Panc1 (cell line): ENCODE measurements around the gene CFAP58. TPM values are rescaled to one million over a fixed set of nuclear protein-coding genes. Genes with fewer than 3 reads are reported as not detected.

Experiments used
- ATAC-seq: fragments of 200-7000 bp; cut with Tn5 transposase; 2 replicates; pipeline ENCODE4 v1.9.1; 2020; ENCODE audit warnings: mild to moderate bottlenecking, moderate library complexity
- BruUV-seq: library from RNA; stranded (reverse); fragments of 400-500 nt; replicated peaks from 2 replicates; lab custom pipeline; 2021; lab: Mats Ljungman, UMichigan
- CTCF ChIA-PET: fragments of 300-600 bp; sonication (Branson Sonifier 250); formaldehyde crosslinking; loops from one replicate; lab custom pipeline; 2022; ENCODE audit warnings: antibody characterized with exemption; lab: Charles Lee
- POLR2A ChIA-PET: fragments of 300-600 bp; sonication (Branson Sonifier 250); formaldehyde crosslinking; loops from one replicate; lab custom pipeline; 2022; ENCODE audit warnings: antibody characterized with exemption; lab: Charles Lee
- DNase-seq: peaks from one replicate; pipeline ENCODE4 v3.0.0-alpha.2; 2010; ENCODE audit warnings: low read depth, low spot score
- H3K27ac ChIP-seq: 2 replicates; pipeline ENCODE4 v1.5.1; 2011; ENCODE audit warnings: mild to moderate bottlenecking, low read length, inconsistent platforms
- H3K27me3 ChIP-seq: fragments of 200-500 bp; sonication (Bioruptor generic); 2 replicates; pipeline ENCODE4 v1.6.0; 2014; ENCODE audit warnings: low read length, inconsistent platforms; ENCODE audit not compliant: control insufficient read depth, insufficient read depth
- H3K36me3 ChIP-seq: fragments of 200-500 bp; sonication (Bioruptor generic); 2 replicates; pipeline ENCODE4 v1.5.1; 2014; ENCODE audit warnings: inconsistent platforms, mild to moderate bottlenecking, low read length, moderate library complexity; ENCODE audit not compliant: control insufficient read depth, insufficient read depth
- H3K4me1 ChIP-seq: 2 replicates; pipeline ENCODE4 v1.5.1; 2011; ENCODE audit warnings: inconsistent platforms, mild to moderate bottlenecking, low read length, moderate library complexity; ENCODE audit not compliant: control insufficient read depth, insufficient read depth
- H3K4me3 ChIP-seq, 2 experiments: 2 replicates each; pipeline ENCODE4 v1.5.1; 2011 to 2012; ENCODE audit warnings: low read depth in 2 of 2, low read length in 2 of 2, mild to moderate bottlenecking in 2 of 2, inconsistent platforms in 1 of 2, moderate library complexity in 1 of 2
- H3K9me3 ChIP-seq: fragments of 200-500 bp; sonication (Bioruptor generic); 2 replicates; pipeline ENCODE4 v1.5.1; 2014; ENCODE audit warnings: low read depth, mild to moderate bottlenecking, inconsistent platforms, low read length, moderate library complexity; ENCODE audit not compliant: control insufficient read depth, insufficient read depth
- CTCF ChIP-seq: fragments of 450-650 bp; IDR thresholded peaks from 2 replicates; pipeline ENCODE4 v1.5.1; 2017; ENCODE audit warnings: mild to moderate bottlenecking
- POLR2AphosphoS5 ChIP-seq: IDR thresholded peaks from 2 replicates; pipeline ENCODE4 v1.6.1; 2012; ENCODE audit warnings: mild to moderate bottlenecking, low read depth, low read length, moderate library complexity
- SIN3A ChIP-seq: IDR thresholded peaks from 2 replicates; pipeline ENCODE4 v1.6.1; 2012; ENCODE audit warnings: low read depth, mild to moderate bottlenecking, low read length, moderate library complexity, borderline replicate concordance; ENCODE audit not compliant: insufficient read depth
- TCF7L2 ChIP-seq: IDR thresholded peaks from 2 replicates; pipeline ENCODE4 v1.6.1; 2011; ENCODE audit warnings: mild to moderate bottlenecking, low read depth, low read length, inconsistent platforms
- in situ Hi-C: cut with HindIII; loops from 2 replicates; pipeline ENCODE4 v1.10.0; 2016; ENCODE audit warnings: low sequenced_read_pairs, low pct_unique_long_range_greater_than_20kb
- intact Hi-C: fragments of 100-400 bp; cut with micrococcal nuclease; formaldehyde crosslinking; loops from one replicate; pipeline ENCODE4 v1.10.0; 2022; ENCODE audit not compliant: unreplicated experiment
- total RNA-seq: library from RNA; stranded (reverse); gene quantifications from one replicate; pipeline ENCODE4 v1.2.1, GENCODE V29; 2021; ENCODE audit not compliant: unreplicated experiment
- TF ChIP-seq, protein P1 (sequence below), 2 experiments: IDR thresholded peaks; 2 replicates each; pipeline ENCODE4 v1.6.1; 2011 to 2012; ENCODE audit warnings: low read depth in 2 of 2, control low read depth in 1 of 2, low read length in 1 of 2, mild to moderate bottlenecking in 1 of 2, moderate library complexity in 1 of 2; ENCODE audit not compliant: insufficient read depth in 1 of 2

CFAP58 gene
- total RNA-seq, 1 experiment from 2014 or later, result 2.0 TPM

DNA sequence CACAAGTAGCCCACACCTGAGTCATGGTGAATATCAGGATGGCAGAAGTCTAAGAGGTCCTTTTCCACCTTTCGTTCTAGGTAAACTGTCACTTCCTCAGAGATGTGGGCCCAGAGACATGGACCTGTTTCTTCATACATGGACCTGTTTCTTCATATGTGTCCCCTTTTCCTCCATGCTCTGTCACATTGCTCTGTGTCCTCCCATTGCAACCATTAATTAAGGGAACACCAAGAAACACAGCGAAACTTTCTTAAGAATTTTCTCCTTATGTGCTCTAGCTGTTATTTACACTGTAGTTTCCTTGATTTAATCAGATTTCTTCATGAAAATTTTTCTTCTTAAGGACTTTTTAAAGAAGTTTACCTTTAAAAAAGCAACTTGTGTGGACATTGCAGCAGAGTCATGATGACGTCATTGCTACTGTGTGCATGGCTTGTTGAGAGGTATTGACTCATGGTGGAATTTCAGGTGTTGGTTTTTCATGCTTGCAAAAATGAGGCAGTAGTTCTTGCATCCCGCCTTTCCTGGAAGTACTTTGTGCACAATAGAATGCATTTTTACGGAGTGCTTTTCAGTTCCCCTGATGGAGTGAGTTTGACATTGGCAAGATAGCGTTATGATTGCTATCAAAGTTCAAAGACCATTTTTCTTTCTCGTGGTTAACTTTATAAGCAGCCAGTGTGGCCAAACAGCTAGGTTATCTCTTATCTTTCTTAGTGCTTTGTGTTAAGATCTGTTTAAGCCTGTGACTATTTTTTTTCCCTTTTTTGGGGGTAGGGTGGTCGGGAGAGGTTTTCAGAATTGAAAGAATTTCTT lies 37.7 kb downstream of the CFAP58 start:
- BruUV-seq, result no TSS peak
- no peaks in the 10 kb centered on the region for H3K4me1 ChIP-seq
- ChIA-PET CTCF (interaction anchor here (0.6 kb wide), 1 partner anchor 31 kb away, joined by 17 read pairs; no protein-coding TSS in a partner anchor), POLR2A (no interaction called here)
- TF ChIP-seq POLR2AphosphoS5 (no peak), TCF7L2 (no peak), CTCF (no peak), SIN3A (no peak)
- TF ChIP-seq, protein P1, sequence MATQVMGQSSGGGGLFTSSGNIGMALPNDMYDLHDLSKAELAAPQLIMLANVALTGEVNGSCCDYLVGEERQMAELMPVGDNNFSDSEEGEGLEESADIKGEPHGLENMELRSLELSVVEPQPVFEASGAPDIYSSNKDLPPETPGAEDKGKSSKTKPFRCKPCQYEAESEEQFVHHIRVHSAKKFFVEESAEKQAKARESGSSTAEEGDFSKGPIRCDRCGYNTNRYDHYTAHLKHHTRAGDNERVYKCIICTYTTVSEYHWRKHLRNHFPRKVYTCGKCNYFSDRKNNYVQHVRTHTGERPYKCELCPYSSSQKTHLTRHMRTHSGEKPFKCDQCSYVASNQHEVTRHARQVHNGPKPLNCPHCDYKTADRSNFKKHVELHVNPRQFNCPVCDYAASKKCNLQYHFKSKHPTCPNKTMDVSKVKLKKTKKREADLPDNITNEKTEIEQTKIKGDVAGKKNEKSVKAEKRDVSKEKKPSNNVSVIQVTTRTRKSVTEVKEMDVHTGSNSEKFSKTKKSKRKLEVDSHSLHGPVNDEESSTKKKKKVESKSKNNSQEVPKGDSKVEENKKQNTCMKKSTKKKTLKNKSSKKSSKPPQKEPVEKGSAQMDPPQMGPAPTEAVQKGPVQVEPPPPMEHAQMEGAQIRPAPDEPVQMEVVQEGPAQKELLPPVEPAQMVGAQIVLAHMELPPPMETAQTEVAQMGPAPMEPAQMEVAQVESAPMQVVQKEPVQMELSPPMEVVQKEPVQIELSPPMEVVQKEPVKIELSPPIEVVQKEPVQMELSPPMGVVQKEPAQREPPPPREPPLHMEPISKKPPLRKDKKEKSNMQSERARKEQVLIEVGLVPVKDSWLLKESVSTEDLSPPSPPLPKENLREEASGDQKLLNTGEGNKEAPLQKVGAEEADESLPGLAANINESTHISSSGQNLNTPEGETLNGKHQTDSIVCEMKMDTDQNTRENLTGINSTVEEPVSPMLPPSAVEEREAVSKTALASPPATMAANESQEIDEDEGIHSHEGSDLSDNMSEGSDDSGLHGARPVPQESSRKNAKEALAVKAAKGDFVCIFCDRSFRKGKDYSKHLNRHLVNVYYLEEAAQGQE (IDR thresholded peaks at IDR 0.05; ENCODE audit: insufficient read depth in 1 of 2, low read depth in 2 of 2, low read length in 1 of 2), result no peak
- H3K9me3 ChIP-seq, result no peaks in the 10 kb centered on the region
- peaks cover 39% of the 10 kb centered on the region for H3K27me3 ChIP-seq
- H3K4me3 ChIP-seq, result no peak overlapping the region
- DNase-seq, result no peak
- H3K27ac ChIP-seq, result no peak overlapping the region
- intact Hi-C loops, result no loop called here
- ATAC-seq, result no peak
- H3K36me3 ChIP-seq, result no peaks in the 10 kb centered on the region
- in situ Hi-C loops, result no loop called here

- Histone ChIP-seq H3K27ac (no peak overlapping the region), H3K4me3 (no peak overlapping the region), H3K9me3 (no peaks in the 10 kb centered on the region), H3K27me3 (peaks cover 40% of the 10 kb centered on the region), H3K4me1 (no peaks in the 10 kb centered on the region), H3K36me3 (no peaks in the 10 kb centered on the region)
- ATAC-seq, result no peak
- POLR2A ChIA-PET, result no interaction called here
- no peak for DNase-seq
- in situ Hi-C loops (no loop called here), intact Hi-C loops (no loop called here)
- no peak for TF ChIP-seq CTCF
- no TSS peak for BruUV-seq
- CTCF ChIA-PET, result no interaction called here
Measured at GRCh38 chr10:104391969-104392296, 38.3 kb downstream of the CFAP58 start.
